DND-41 (cell line): ENCODE measurements around the gene MMP14.

Source experiments
- ATAC-seq: fragments of 200-7000 bp; cut with Tn5 transposase; 3 replicates; pipeline ENCODE4 v1.9.1; 2021; ENCODE audit warnings: low read depth; ENCODE audit not compliant: insufficient read depth
- DNase-seq: peaks from one replicate; pipeline ENCODE4 v3.0.0-alpha.2; 2020
- H2AFZ ChIP-seq: 2 replicates; pipeline ENCODE4 v1.6.0; 2012; ENCODE audit warnings: low read depth, low read length
- H3K27ac ChIP-seq: 2 replicates; pipeline ENCODE4 v1.5.1; 2012; ENCODE audit warnings: low read length, inconsistent platforms
- H3K27me3 ChIP-seq: fragments of 200-600 bp; sonication (generic); 2 replicates; pipeline ENCODE4 v1.6.0; 2012; ENCODE audit warnings: low read length, mild to moderate bottlenecking, inconsistent platforms; ENCODE audit not compliant: insufficient read depth, poor library complexity
- H3K36me3 ChIP-seq: 2 replicates; pipeline ENCODE4 v1.5.1; 2012; ENCODE audit warnings: low read length, inconsistent platforms; ENCODE audit not compliant: insufficient read depth
- H3K4me1 ChIP-seq: 2 replicates; pipeline ENCODE4 v1.5.1; 2012; ENCODE audit warnings: mild to moderate bottlenecking, low read length; ENCODE audit not compliant: insufficient read depth
- H3K4me2 ChIP-seq: 2 replicates; pipeline ENCODE4 v1.6.0; 2012; ENCODE audit warnings: mild to moderate bottlenecking, moderate library complexity, low read length, inconsistent platforms; ENCODE audit not compliant: insufficient read depth
- H3K4me3 ChIP-seq, 2 experiments: fragments of 200-600 bp in 1 of 2; shearing (Covaris generic) in 1 of 2; 2 replicates each; pipeline ENCODE4 v1.5.1; 2012 to 2016; ENCODE audit warnings: inconsistent platforms in 2 of 2, low read length in 2 of 2, mild to moderate bottlenecking in 2 of 2, low read depth in 1 of 2, moderate library complexity in 1 of 2
- H3K79me2 ChIP-seq: 2 replicates; pipeline ENCODE4 v1.6.0; 2012; ENCODE audit warnings: low read length, inconsistent platforms; ENCODE audit not compliant: insufficient read depth
- H3K9ac ChIP-seq: 2 replicates; pipeline ENCODE4 v1.6.0; 2012; ENCODE audit warnings: low read depth, mild to moderate bottlenecking, inconsistent platforms, low read length, moderate library complexity
- H3K9me3 ChIP-seq: 2 replicates; pipeline ENCODE4 v1.5.1; 2012; ENCODE audit warnings: low read length, moderate library complexity, mild to moderate bottlenecking, inconsistent platforms; ENCODE audit not compliant: insufficient read depth, severe bottlenecking
- H4K20me1 ChIP-seq: 2 replicates; pipeline ENCODE4 v1.6.0; 2012; ENCODE audit warnings: low read length; ENCODE audit not compliant: insufficient read depth
- CTCF ChIP-seq: IDR thresholded peaks from 2 replicates; pipeline ENCODE4 v1.5.1; 2012; ENCODE audit warnings: borderline replicate concordance, low read length, moderate library complexity, mild to moderate bottlenecking; ENCODE audit not compliant: poor library complexity, severe bottlenecking; ENCODE audit errors: extremely low read depth
- EZH2 ChIP-seq: IDR thresholded peaks from 3 replicates; pipeline ENCODE4 v1.6.1; 2012; ENCODE audit warnings: borderline replicate concordance, low read depth, mild to moderate bottlenecking, moderate library complexity, low read length, inconsistent platforms; ENCODE audit not compliant: severe bottlenecking

The MMP14 gene

GRCh38 chr14:22893706-22894105 lies 57.3 kb downstream of the MMP14 start:
- Histone ChIP-seq H3K9me3 (no peaks in the 10 kb centered on the region), H3K27me3 (no peaks in the 10 kb centered on the region), H4K20me1 (no peaks in the 10 kb centered on the region), H3K4me3 (no peak overlapping the region), H2AFZ (no peak overlapping the region), H3K9ac (no peak overlapping the region), H3K27ac (no peak overlapping the region), H3K79me2 (no peaks in the 10 kb centered on the region), H3K4me2 (no peak overlapping the region), H3K4me1 (no peaks in the 10 kb centered on the region), H3K36me3 (0 out of 2 replicates have a peak, but pooled peaks cover 1% of the 10 kb centered on the region)
- ATAC-seq (no peak), DNase-seq (no peak)
- TF ChIP-seq EZH2 (no peak), CTCF (no peak)

- Histone ChIP-seq H3K27ac (no peak overlapping the region), H3K4me3 (no peak overlapping the region), H2AFZ (no peak overlapping the region), H3K27me3 (no peaks in the 10 kb centered on the region), H4K20me1 (0 out of 2 replicates have a peak, but pooled peaks cover 4% of the 10 kb centered on the region), H3K79me2 (no peaks in the 10 kb centered on the region), H3K9me3 (no peaks in the 10 kb centered on the region), H3K4me2 (no peak overlapping the region), H3K36me3 (peaks cover 15% of the 10 kb centered on the region), H3K4me1 (no peaks in the 10 kb centered on the region), H3K9ac (no peak overlapping the region)
- ATAC-seq: no peak
- DNase-seq: no peak
- TF ChIP-seq CTCF: no peak
- TF ChIP-seq EZH2: no peak
These were observed 59.0 kb downstream of the MMP14 start for GRCh38 chr14:22895402-22895801.

GRCh38 chr14:22896356-22896755 lies 60.0 kb downstream of the MMP14 start:
- ATAC-seq: no peak
- no peak overlapping the region for H3K4me2 ChIP-seq

More at GRCh38 chr14:22896356-22896755, 60.0 kb downstream of the MMP14 start:
- H3K79me2 ChIP-seq: no peaks in the 10 kb centered on the region
- no peak overlapping the region for H3K4me3 ChIP-seq
- H3K9me3 ChIP-seq: no peaks in the 10 kb centered on the region
- H3K27me3 ChIP-seq: no peaks in the 10 kb centered on the region
- no peak for TF ChIP-seq CTCF
- TF ChIP-seq EZH2: no peak
- H3K36me3 ChIP-seq: peaks cover 25% of the 10 kb centered on the region
- H3K4me1 ChIP-seq: no peaks in the 10 kb centered on the region
- H3K9ac ChIP-seq: no peak overlapping the region
- no peak overlapping the region for H2AFZ ChIP-seq
- H3K27ac ChIP-seq: no peak overlapping the region
- peaks cover 9% of the 10 kb centered on the region; the same call in 1 of the 2 replicates for H4K20me1 ChIP-seq
- no peak for DNase-seq
